ENCODE results near the gene ABR.

- no peak for TF ChIP-seq EZH2phosphoT487 (IDR thresholded peaks at IDR 0.05)
- no peak for TF ChIP-seq CTCF (IDR thresholded peaks at IDR 0.05)
- TF ChIP-seq EZH2 (IDR thresholded peaks at IDR 0.05) = no peak
Observed at GRCh38 chr17:998111-998510, 181.7 kb downstream of the ABR start.
